Measurements from ENCODE around the gene ZDHHC16. TPM values are rescaled to one million over a fixed set of nuclear protein-coding genes. Genes with fewer than 3 reads are reported as not detected.

Gene ZDHHC16
- polyA plus RNA-seq, 4 donors = 34.2 to 45.8 (median 39.7) TPM

DNA sequence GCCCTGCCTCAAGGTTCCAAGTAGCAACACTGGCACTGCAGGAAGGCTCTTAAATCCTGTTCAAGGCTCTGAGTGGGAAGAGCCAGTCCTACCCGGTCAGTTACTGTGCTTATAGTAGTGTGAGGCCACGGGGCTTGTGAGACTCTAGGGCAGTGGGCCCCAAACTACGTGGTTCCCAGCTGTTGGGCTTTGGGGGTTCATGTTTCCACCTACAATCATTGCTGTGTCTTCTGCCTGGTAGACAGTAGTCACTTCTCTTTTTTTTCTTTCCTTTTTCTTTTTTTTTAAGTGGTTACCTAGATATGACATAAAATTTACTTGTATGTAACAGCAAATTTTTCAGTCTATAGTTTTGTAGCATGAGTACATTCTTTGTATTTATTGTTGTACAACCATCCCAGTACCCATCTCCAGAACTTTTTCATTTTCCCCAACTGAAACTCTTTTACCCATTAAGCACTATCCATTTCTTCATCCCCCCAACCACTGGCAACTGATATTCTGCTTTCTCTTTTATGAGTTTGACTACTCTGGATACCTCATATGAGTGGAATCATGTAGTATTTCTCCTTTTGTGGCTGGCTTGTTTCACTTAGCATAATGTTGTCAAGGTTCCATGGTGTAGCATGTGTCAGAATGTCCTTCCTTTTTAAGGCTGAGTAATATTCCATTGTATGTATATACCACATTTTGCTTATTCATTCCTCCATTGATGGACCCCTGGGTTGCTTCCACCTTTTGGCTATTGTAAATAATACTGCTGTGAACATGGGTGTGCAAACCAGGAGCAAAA is 60.4 kb downstream of the ZDHHC16 start:
- no peak for DNase-seq (ENCODE audit: low read depth in 4 of 4, low spot score in 2 of 4)

Other genes starting within 250 kb of the ZDHHC16 start
- gene ARHGAP19, start 153.5 kb upstream of the ZDHHC16 start, polyA plus RNA-seq (ENCODE audit: insufficient read length in 4 of 4) = 10 to 100 TPM; 26.3 to 35.2 (median 33.0) TPM
- gene FRAT1, start 126.9 kb upstream of the ZDHHC16 start, polyA plus RNA-seq (ENCODE audit: insufficient read length in 4 of 4) = 1 to 10 TPM; 4.3 to 6.2 (median 4.3) TPM
- gene FRAT2, start 111.4 kb upstream of the ZDHHC16 start, polyA plus RNA-seq (ENCODE audit: insufficient read length in 4 of 4) = 10 to 100 TPM; 11.0 to 15.7 (median 12.7) TPM
- 10 to 100 TPM; 18.7 to 31.8 (median 26.3) TPM for gene RRP12, start 44.8 kb upstream of the ZDHHC16 start, polyA plus RNA-seq (ENCODE audit: insufficient read length in 4 of 4)
- gene PGAM1, start 20.0 kb upstream of the ZDHHC16 start, polyA plus RNA-seq (ENCODE audit: insufficient read length in 4 of 4) = 100 to 1,000 TPM; 169 to 211 (median 176) TPM
- gene EXOSC1, start 169 bp upstream of the ZDHHC16 start, polyA plus RNA-seq (ENCODE audit: insufficient read length in 4 of 4) = 10 to 100 TPM; 32.4 to 43.0 (median 38.5) TPM
- gene MMS19, start 52.2 kb downstream of the ZDHHC16 start, polyA plus RNA-seq (ENCODE audit: insufficient read length in 4 of 4) = 100 to 1,000 TPM in 1 of 4 donors, 10 to 100 TPM in 3; 85.9 to 109 (median 92.3) TPM
- 10 to 100 TPM in 2 of 4 donors, 1 to 10 TPM in 2; 8.1 to 14.4 (median 11.0) TPM for gene UBTD1, start 52.7 kb downstream of the ZDHHC16 start, polyA plus RNA-seq (ENCODE audit: insufficient read length in 4 of 4)
- gene ANKRD2, start 126.6 kb downstream of the ZDHHC16 start, polyA plus RNA-seq (ENCODE audit: insufficient read length in 4 of 4) = under 1 TPM; 0.38 to 0.56 (median 0.51) TPM
- 10 to 100 TPM; 33.5 to 63.1 (median 47.4) TPM for gene HOGA1, start 138.2 kb downstream of the ZDHHC16 start, polyA plus RNA-seq (ENCODE audit: insufficient read length in 4 of 4)
- gene C10orf62, start 143.5 kb downstream of the ZDHHC16 start, polyA plus RNA-seq (ENCODE audit: insufficient read length in 4 of 4) = 1 to 10 TPM in 1 of 4 donors, under 1 TPM in 3; 0.29 to 1.2 (median 0.60) TPM
- 10 to 100 TPM; 21.7 to 27.2 (median 23.0) TPM for gene MORN4, start 187.3 kb downstream of the ZDHHC16 start, polyA plus RNA-seq (ENCODE audit: insufficient read length in 4 of 4)
- 10 to 100 TPM; 17.7 to 21.7 (median 21.4) TPM for gene PI4K2A, start 194.5 kb downstream of the ZDHHC16 start, polyA plus RNA-seq (ENCODE audit: insufficient read length in 4 of 4)
- 1 to 10 TPM; 4.1 to 5.0 (median 4.7) TPM for gene AVPI1, start 241.1 kb downstream of the ZDHHC16 start, polyA plus RNA-seq (ENCODE audit: insufficient read length in 4 of 4)

Data from left renal cortex interstitium (tissue), 4 donors.